Activated naive CD4-positive, alpha-beta T cell treated with Interleukin-2 at 50 U/mL for 16 hours (primary cell): ENCODE results near the gene NUP160.
"Not testable (repeated sequence)": the region's sequence is repeated elsewhere in the genome, so short reads cannot be mapped to it uniquely, and the experiment has no call there.

Experiments used
- DNase-seq: peaks from one replicate; pipeline ENCODE4 v3.0.0-alpha.2; 2020

The NUP160 gene

GRCh38 chr11:47860536-47860935 is 12.4 kb upstream of the NUP160 start:
- DNase-seq, result no peak

GRCh38 chr11:47857892-47858543 is 9.9 kb upstream of the NUP160 start:
- no peak for DNase-seq

GRCh38 chr11:47857485-47857884 is 9.3 kb upstream of the NUP160 start:
- DNase-seq, result no peak

- no peak for DNase-seq
Observed at GRCh38 chr11:47856186-47856585, 8.0 kb upstream of the NUP160 start.

GRCh38 chr11:47854667-47855066 is 6.5 kb upstream of the NUP160 start:
- DNase-seq, result no peak

GRCh38 chr11:47852053-47852452 is 3.9 kb upstream of the NUP160 start:
- DNase-seq, result no peak

- no peak for DNase-seq
Observed at GRCh38 chr11:47850337-47850736, 2.2 kb upstream of the NUP160 start.

GRCh38 chr11:47848700-47849155 is 578 bp upstream of the NUP160 start:
- DNase-seq, result no peak

- DNase-seq, result no peak
Observed at GRCh38 chr11:47847537-47847891, 636 bp downstream of the NUP160 start.

GRCh38 chr11:47846998-47847397 is 1.2 kb downstream of the NUP160 start:
- no peak for DNase-seq

GRCh38 chr11:47843361-47844055 is 4.6 kb downstream of the NUP160 start:
- DNase-seq, result no peak

- DNase-seq, result no peak
Observed at GRCh38 chr11:47842749-47843148, 5.4 kb downstream of the NUP160 start.

GRCh38 chr11:47837929-47838328 is 10.2 kb downstream of the NUP160 start:
- DNase-seq, result no peak

GRCh38 chr11:47837292-47837691 is 10.9 kb downstream of the NUP160 start:
- no peak for DNase-seq

GRCh38 chr11:47830013-47830412 is 18.1 kb downstream of the NUP160 start:
- DNase-seq, result not testable (repeated sequence)

GRCh38 chr11:47828284-47828683 is 19.9 kb downstream of the NUP160 start:
- no peak for DNase-seq

- not testable (repeated sequence) for DNase-seq
Observed at GRCh38 chr11:47822664-47823063, 25.5 kb downstream of the NUP160 start.

GRCh38 chr11:47819743-47820142 is 28.4 kb downstream of the NUP160 start:
- no peak for DNase-seq

GRCh38 chr11:47800759-47801158 is 47.4 kb downstream of the NUP160 start:
- no peak for DNase-seq

GRCh38 chr11:47797633-47798032 is 50.5 kb downstream of the NUP160 start:
- DNase-seq, result peak; percentile 51

GRCh38 chr11:47791774-47792430 is 56.2 kb downstream of the NUP160 start:
- no peak for DNase-seq

- DNase-seq, result not testable (repeated sequence)
Observed at GRCh38 chr11:47790017-47790416, 58.1 kb downstream of the NUP160 start.

GRCh38 chr11:47788181-47788580 is 60.0 kb downstream of the NUP160 start:
- no peak for DNase-seq

- DNase-seq, result no peak
Observed at GRCh38 chr11:47786373-47786772, 61.8 kb downstream of the NUP160 start.
